Tibial artery (tissue), 4 donors: Measurements from ENCODE around the gene ZC2HC1B.

Source experiments
- DNase-seq, 2 donors: peaks; one replicate each; pipeline ENCODE4 v3.0.0-alpha.2; 2019
- H3K27ac ChIP-seq, 2 donors: fragments of 200-600 bp; sonication (generic) in 1 of 2; 1 replicate in 1 of 2; 2 replicates in 1 of 2; pipeline ENCODE4 v1.5.1; 2018 to 2019; ENCODE audit warnings: mild to moderate bottlenecking in 1 of 2
- H3K27me3 ChIP-seq, 2 donors: fragments of 200-600 bp; sonication (generic) in 1 of 2; one replicate each; pipeline versions ENCODE4 v1.5.1 to v1.6.0; 2016 to 2019
- H3K36me3 ChIP-seq, 3 donors: fragments of 200-600 bp; sonication (generic) in 2 of 3; one replicate each; pipeline ENCODE4 v1.5.1; 2016 to 2019; ENCODE audit warnings: mild to moderate bottlenecking in 2 of 3
- H3K4me1 ChIP-seq, 4 donors: fragments of 200-600 bp; sonication (generic) in 2 of 4; 1 replicate in 3 of 4; 2 replicates in 1 of 4; pipeline ENCODE4 v1.5.1; 2016 to 2019
- H3K4me3 ChIP-seq, 2 donors: fragments of 200-600 bp; sonication (generic) in 1 of 2; 1 replicate in 1 of 2; 2 replicates in 1 of 2; pipeline ENCODE4 v1.5.1; 2018 to 2019; ENCODE audit warnings: mild to moderate bottlenecking in 2 of 2
- H3K9me3 ChIP-seq, 3 donors: fragments of 200-600 bp; sonication (generic) in 1 of 3; one replicate each; pipeline ENCODE4 v1.5.1; 2016 to 2019
- intact Hi-C: fragments of 100-400 bp; cut with DNase I; formaldehyde crosslinking; loops from one replicate; pipeline ENCODE4 v1.15.0; 2023; ENCODE audit warnings: low total_unique reads
- TF ChIP-seq, protein P1 (sequence below), 2 experiments: fragments of 200-600 bp in 1 of 2; fragments of 450-650 bp in 1 of 2; IDR thresholded peaks; one replicate each; pipeline ENCODE4 v1.5.1; 2017 to 2019; ENCODE audit warnings: antibody characterized with exemption in 2 of 2, mild to moderate bottlenecking in 1 of 2, moderate library complexity in 1 of 2

Gene ZC2HC1B

GRCh38 chr6:143828572-143828971, 35.7 kb upstream of the ZC2HC1B start:
- intact Hi-C loops = no loop called here
- Histone ChIP-seq H3K9me3 (no peaks in the 10 kb centered on the region), H3K4me3 (no peak overlapping the region), H3K36me3 (no peaks in the 10 kb centered on the region), H3K27me3 (no peaks in the 10 kb centered on the region), H3K4me1 (peaks cover 0 to 7% (median 0%) of the 10 kb centered on the region in 4 donors), H3K27ac (no peak overlapping the region)
- TF ChIP-seq, protein P1, sequence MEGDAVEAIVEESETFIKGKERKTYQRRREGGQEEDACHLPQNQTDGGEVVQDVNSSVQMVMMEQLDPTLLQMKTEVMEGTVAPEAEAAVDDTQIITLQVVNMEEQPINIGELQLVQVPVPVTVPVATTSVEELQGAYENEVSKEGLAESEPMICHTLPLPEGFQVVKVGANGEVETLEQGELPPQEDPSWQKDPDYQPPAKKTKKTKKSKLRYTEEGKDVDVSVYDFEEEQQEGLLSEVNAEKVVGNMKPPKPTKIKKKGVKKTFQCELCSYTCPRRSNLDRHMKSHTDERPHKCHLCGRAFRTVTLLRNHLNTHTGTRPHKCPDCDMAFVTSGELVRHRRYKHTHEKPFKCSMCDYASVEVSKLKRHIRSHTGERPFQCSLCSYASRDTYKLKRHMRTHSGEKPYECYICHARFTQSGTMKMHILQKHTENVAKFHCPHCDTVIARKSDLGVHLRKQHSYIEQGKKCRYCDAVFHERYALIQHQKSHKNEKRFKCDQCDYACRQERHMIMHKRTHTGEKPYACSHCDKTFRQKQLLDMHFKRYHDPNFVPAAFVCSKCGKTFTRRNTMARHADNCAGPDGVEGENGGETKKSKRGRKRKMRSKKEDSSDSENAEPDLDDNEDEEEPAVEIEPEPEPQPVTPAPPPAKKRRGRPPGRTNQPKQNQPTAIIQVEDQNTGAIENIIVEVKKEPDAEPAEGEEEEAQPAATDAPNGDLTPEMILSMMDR (IDR thresholded peaks at IDR 0.05) = no peak
- no peak for DNase-seq

GRCh38 chr6:143836150-143836549, 28.1 kb upstream of the ZC2HC1B start:
- intact Hi-C loops = no loop called here

GRCh38 chr6:143838395-143838794, 25.9 kb upstream of the ZC2HC1B start:
- Histone ChIP-seq H3K27me3 (no peaks in the 10 kb centered on the region), H3K4me3 (no peak overlapping the region), H3K4me1 (peaks cover 0 to 20% (median 8%) of the 10 kb centered on the region in 4 donors), H3K36me3 (no peaks in the 10 kb centered on the region), H3K9me3 (no peaks in the 10 kb centered on the region), H3K27ac (peak overlapping the region; percentile 29 to 51)
- intact Hi-C loops = no loop called here
- TF ChIP-seq, protein P1 (IDR thresholded peaks at IDR 0.05) = no peak
- DNase-seq = no peak

More at GRCh38 chr6:143836150-143836549, 28.1 kb upstream of the ZC2HC1B start:
- H3K27ac ChIP-seq = no peak overlapping the region
- H3K36me3 ChIP-seq = no peaks in the 10 kb centered on the region
- TF ChIP-seq, protein P1 (IDR thresholded peaks at IDR 0.05) = no peak
- no peak overlapping the region for H3K4me3 ChIP-seq
- no peaks in the 10 kb centered on the region for H3K9me3 ChIP-seq
- peaks cover 0 to 14% (median 6%) of the 10 kb centered on the region in 4 donors for H3K4me1 ChIP-seq
- H3K27me3 ChIP-seq = no peaks in the 10 kb centered on the region
- DNase-seq = no peak

- Histone ChIP-seq H3K27me3 (no peaks in the 10 kb centered on the region), H3K36me3 (no peaks in the 10 kb centered on the region), H3K4me3 (no peak overlapping the region), H3K4me1 (peaks cover 0 to 27% (median 13%) of the 10 kb centered on the region in 4 donors), H3K9me3 (no peaks in the 10 kb centered on the region), H3K27ac (peak overlapping the region; percentile 29 to 51)
- intact Hi-C loops = no loop called here
- TF ChIP-seq, protein P1 (IDR thresholded peaks at IDR 0.05) = no peak
- no peak for DNase-seq
Measured at GRCh38 chr6:143839196-143839595, 25.1 kb upstream of the ZC2HC1B start.

DNA sequence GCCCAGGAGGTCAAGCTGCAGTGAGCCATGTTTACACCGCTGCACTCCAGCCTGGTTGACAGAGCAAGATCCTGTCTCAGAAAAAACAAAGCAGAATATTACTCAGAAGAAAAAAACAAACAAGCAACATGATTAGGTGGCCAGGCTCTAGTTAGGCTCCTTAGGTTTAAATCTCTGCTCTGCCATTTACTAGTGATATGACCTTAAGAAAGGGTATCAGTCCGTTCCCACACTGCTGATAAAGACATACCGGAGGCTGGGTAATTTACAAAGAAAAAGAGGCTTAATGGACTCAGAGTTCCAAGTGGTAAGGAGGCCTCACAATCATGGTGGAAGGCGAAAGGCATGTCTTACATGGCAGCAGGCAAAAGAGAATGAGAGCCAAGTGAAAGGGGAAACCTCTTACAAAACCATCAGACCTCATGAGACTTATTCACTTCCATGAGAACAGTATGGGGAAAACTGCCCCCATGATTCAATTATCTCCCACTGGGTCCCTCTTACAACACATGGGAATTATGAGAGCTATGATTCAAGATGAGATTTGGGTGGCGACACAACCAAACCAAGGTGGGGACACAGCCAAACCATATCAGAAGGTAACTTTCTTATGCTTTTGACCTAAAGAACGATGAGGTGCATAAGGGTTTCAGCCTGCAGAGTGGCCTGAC, 23.5 kb upstream of the ZC2HC1B start:
- H3K9me3 ChIP-seq = no peaks in the 10 kb centered on the region
- intact Hi-C loops = loop anchor here (5.0 to 10.0 kb wide), 3 partner anchors 163 to 776 kb away; partner anchors contain the start of genes AIG1 and PHACTR2
- peaks cover 0 to 36% (median 17%) of the 10 kb centered on the region in 4 donors for H3K4me1 ChIP-seq
- peaks cover under 1 to 9% (median 8%) of the 10 kb centered on the region in 3 donors for H3K36me3 ChIP-seq
- H3K4me3 ChIP-seq = no peak overlapping the region
- H3K27me3 ChIP-seq = no peaks in the 10 kb centered on the region
- H3K27ac ChIP-seq = no peak overlapping the region
- TF ChIP-seq, protein P1 (IDR thresholded peaks at IDR 0.05) = no peak
- no peak for DNase-seq
